GF-D8 (cell line): Measurements from ENCODE around the gene GBP2.
"Not testable (repeated sequence)": the region's sequence is repeated elsewhere in the genome, so short reads cannot be mapped to it uniquely, and the experiment has no call there.

Experiments used
- DNase-seq: peaks from one replicate; lab custom pipeline; 2025; lab: John Stamatoyannopoulos, UW

Gene GBP2

GRCh38 chr1:89126602-89127565, 970 bp upstream of the GBP2 start:
- DNase-seq, result not testable (repeated sequence)

DNA sequence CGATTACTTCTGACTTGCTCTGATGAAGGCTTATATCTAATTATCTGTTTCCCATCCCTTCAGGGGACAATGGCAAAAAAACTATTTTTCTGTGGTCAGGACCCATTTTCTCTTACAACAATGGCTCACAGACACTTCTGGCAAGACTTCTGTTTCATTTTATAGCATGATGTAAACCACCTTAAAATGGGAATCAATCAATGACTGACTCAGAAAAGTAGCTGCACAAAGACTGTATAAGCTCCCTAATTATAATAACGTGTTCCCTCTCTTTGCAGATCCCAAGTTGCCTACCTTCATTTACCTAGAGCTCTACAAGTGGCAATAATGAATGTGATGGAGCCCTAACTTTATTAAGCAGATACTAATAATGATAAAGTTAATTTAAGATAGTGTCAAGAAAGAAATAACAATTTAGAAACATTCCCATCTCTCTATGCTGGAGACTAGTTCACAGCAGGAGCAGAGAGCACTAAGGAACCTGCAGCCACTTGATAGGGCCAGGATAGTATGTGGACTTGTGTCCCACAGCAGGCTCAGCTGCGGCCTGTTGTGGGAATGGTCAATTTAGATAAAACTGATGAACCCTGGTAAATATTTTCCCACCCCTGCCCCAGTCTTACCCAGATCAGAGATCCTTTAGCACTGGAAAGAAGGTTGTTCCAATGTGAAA, 538 bp downstream of the GBP2 start:
- no peak for DNase-seq

GRCh38 chr1:89121641-89122040, 4.3 kb downstream of the GBP2 start:
- DNase-seq, result no peak

DNA sequence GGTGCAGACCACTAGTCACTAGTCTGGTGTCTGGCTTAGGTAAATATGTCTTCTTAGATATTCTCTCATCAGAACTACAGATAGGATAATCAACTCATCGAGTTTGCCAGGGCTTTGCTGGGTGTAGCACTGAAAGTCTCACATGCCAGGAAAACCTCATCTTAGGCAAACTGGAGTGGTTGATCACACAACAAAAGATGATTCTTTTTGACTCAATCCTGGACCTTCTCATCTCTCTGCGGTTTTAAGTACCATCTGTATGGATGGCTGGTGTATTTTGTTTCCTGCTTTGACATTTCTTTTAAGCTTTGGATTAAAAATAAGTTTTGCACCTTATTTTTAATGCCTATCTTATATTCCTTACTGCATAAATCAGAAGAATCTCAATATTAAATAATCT, 11.3 kb downstream of the GBP2 start:
- DNase-seq, result no peak

DNA sequence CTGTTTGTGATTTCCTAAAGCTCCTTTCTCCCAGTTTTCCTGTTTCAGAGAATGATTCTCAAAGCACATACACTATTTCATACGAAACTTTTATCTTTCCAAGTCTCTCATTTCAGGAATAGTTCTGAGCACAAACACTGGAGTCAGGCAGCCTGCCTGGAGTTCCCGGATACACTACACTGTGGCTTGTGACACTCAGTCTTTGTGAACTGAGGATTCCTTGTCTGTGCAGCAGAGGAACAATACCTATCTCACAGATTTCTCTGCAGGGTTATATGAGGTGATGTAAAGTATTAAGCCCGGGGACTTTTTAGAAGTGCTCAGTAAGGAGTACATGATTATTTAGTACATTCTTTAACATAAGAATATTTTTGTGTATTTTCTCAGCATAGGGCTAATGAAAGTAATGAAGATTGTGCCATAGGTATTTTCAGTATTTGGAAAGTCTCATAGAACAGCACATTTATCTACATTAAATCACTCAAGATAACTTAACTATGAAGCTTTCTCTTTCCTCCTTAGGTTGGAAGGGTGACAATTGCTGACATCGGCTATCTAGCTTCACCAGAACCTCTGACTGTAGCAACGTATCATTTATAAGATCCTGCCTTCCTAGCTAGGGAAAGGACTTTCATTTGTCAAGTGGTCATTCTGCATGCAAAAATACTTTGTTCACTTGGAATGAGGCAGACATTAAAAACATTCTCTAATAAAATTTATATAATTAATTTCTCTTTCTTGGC, 12.9 kb downstream of the GBP2 start:
- DNase-seq, result no peak

DNA sequence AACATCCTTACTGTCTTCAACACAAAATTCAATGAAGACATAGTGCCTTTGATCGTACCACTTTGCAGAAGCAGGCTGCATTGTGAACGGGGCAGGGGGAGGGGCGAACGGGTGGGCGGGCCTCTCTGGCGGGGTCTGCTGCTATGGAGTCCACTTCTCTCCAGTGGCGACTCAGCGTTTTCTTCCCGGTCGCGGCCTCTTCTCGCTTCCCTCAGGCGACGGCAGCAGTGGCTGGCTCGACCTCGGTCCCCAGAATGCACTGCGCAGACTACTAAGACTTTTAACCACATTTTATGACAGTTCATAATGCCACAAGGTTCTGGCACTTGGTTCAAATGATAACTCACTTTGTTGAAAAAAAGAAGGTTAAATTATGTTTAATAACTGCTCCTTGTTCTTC, 21.2 kb downstream of the GBP2 start:
- DNase-seq, result no peak

- no peak for DNase-seq
Observed at GRCh38 chr1:89104147-89104546, 21.8 kb downstream of the GBP2 start.

- no peak for DNase-seq
Observed at GRCh38 chr1:89102021-89102420, 23.9 kb downstream of the GBP2 start.

DNA sequence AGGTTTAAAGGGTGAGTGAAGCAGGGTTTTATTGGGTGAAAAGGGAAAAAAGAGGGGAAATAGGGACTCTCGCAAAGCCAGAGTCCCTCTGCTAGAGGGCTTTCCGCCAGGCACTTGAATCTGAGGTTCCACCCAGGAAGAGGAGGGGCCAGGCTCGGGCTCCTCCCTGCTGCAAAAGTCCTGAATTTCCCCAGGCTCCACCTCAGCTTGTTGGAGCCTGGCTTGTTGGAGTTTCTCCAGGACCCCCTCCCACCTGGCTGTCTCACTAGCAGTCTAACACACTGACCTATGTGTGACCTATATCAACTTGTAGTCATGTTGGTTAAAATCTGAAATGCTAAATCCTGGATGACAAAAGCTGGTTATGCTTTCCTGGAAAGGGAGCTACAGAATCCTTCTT, 25.5 kb downstream of the GBP2 start:
- no peak for DNase-seq

GRCh38 chr1:89098857-89099256, 27.1 kb downstream of the GBP2 start:
- DNase-seq, result no peak

GRCh38 chr1:89095737-89096136, 30.2 kb downstream of the GBP2 start:
- no peak for DNase-seq

GRCh38 chr1:89089962-89090361, 36.0 kb downstream of the GBP2 start:
- DNase-seq, result no peak

DNA sequence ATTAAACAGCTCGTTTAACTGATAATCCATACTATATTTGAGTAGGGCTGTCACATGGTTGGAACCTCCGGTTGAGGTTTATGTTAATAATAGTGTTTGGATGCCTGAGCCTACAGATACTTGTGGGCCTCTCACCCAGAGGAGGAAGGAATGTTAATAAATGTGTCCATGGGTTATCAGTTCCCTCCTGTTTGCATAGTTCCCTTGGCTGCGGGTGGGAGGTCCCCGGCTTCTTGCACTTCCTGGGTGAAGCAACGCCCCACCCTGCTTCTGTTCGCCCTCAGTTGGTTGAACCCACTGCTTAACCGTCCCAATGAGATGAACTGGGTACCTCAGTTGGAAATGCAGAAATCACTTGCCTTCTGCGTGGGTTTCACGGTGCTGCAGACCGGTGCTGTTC, 37.3 kb downstream of the GBP2 start:
- DNase-seq, result no peak

DNA sequence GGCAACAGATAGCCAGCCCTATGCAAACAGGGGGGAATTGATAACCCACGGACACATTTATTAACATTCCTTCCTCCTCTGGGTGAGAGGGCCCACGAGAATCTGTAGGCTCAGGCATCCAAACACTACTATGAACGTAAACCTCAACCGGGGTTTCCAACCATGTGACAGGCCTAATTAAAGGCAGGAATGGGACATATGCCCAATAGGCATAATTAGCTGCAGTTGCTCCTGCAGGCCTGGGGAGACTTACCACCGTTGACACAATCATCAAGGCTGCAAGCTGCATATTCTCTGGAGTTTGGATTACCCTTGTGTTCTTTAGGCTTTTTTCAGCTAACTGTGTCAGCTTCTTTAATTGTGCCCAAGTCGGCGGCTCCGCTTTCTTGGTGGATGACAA, 38.7 kb downstream of the GBP2 start:
- no peak for DNase-seq

GRCh38 chr1:89085781-89086180, 40.1 kb downstream of the GBP2 start:
- DNase-seq, result no peak

DNA sequence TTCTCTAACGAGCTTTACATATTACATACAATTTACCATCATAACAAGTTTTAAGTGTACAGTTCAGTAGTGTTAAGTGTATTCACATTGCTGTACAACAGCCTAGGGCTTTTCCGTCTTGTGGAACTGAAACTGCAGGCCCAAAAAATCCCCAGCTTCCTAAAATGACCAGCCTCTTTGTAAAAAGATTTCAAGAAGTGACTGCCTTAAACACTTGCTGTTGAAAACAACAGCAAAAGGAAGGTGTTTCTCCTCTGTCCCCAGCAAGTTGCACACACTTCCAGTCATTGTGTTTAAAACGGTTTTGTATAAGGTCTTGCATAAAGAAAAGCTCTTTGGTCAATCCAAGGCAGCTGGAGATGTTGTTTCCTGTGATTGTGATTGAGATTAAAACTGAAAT, 44.9 kb downstream of the GBP2 start:
- no peak for DNase-seq

- not testable (repeated sequence) for DNase-seq
Observed at GRCh38 chr1:89080068-89080467, 45.8 kb downstream of the GBP2 start.

GRCh38 chr1:89072466-89073065, 53.3 kb downstream of the GBP2 start:
- not testable (repeated sequence) for DNase-seq

- DNase-seq, result no peak
Observed at GRCh38 chr1:89070509-89070908, 55.4 kb downstream of the GBP2 start.

DNA sequence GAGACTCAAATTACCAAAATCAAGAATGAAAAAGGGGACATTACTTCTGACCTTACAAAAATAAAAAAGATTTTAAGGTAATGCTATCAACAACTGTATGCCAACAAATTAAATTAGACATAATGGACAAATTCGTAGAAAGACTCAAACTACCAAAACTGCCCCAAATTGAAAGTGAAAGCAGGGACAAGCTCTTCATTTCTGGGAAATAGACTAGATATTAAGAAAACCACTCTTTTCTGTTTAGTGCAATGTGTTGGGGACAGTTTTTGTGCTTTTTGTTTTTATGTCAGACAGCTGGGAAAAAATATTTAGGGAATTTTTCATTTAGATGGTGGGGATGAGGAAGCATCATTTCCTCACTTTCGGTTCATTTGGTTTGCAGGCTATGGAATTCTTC, 56.0 kb downstream of the GBP2 start:
- DNase-seq, result no peak

DNA sequence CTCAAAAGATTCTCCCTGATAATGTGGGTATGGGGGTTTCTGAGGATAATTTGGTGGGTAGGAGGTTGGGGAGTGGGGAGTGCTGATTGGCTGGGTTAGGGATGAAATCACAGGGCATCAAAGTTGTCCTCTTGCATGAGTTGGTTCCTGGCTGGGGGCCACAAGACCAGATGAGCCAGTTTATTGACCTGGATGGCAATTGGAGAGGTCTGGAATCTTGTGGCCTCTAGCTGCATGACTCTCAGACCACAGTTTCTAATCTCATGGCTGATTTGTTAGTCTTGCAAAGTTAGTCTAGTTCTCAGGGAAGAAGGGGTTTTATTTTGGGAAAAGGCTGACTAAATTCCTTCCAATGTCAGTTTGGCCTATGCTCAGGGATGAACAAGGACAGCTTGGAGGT, 57.6 kb downstream of the GBP2 start:
- no peak for DNase-seq
